Measurements from ENCODE around the gene GRID1. TPM values are rescaled to one million over a fixed set of nuclear protein-coding genes. Genes with fewer than 3 reads are reported as not detected.

GRID1 gene
- total and polyA plus RNA-seq, 10 of the 15 experiments (the other 5 are each of a cell fraction or from before 2014, with no cell fraction given): 0.04 to 0.62 (median 0.08) TPM; not detected in 5

DNA sequence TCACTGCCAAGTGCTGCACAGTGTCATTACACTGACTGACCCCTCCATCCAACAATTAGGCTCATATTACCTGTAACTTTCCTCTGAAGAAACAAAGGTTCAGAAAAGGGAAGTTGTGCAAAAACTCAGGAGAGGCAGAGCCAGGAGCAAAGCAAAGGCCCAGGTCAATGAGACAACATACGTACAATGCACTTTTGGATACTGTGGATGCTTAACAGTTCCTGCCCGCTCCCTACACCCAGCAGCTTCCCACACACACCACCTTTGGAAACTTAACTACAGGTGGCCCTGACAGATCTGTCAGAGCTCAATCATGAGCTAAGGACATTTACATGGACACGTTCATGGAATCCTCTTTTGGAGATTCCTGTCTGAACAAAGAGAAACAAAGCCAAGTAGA lies 515.9 kb downstream of the GRID1 start:
- no peaks in the 10 kb centered on the region for H3K79me2 ChIP-seq (ENCODE audit: control insufficient read depth, insufficient read depth, low read length)
- in situ Hi-C loops (cut with MboI) (no loop called here), intact Hi-C loops (cut with micrococcal nuclease; ENCODE audit: unreplicated experiment) (no loop called here)
- H4K20me1 ChIP-seq (ENCODE audit: control insufficient read depth, insufficient read depth): no peaks in the 10 kb centered on the region
- H3K9me3 ChIP-seq (replicated peaks; ENCODE audit: control insufficient read depth, insufficient read depth, low read length): no peaks in the 10 kb centered on the region
- no peak overlapping the region for H3K4me3 ChIP-seq
- ChIA-PET POLR2A (no interaction called here), CTCF (interaction anchor here (0.6 kb wide), 1 partner anchor 645 kb away, joined by 3 read pairs; no protein-coding TSS in a partner anchor), SMC1A (ENCODE audit: uncharacterized antibody, unreplicated experiment) (no interaction called here), RAD21 (ENCODE audit: unreplicated experiment) (no interaction called here)
- H3K4me1 ChIP-seq (ENCODE audit: control insufficient read depth, insufficient read depth, low read length): no peaks in the 10 kb centered on the region
- FAIRE-seq (no peak), ATAC-seq (no peak), DNase-seq (ENCODE audit: low read depth, low spot score) (no peak)
- no peak overlapping the region for H3K27ac ChIP-seq (ENCODE audit: control insufficient read depth, insufficient read depth)
- H3K27me3 ChIP-seq (replicated peaks in 1 of 2; ENCODE audit: control insufficient read depth in 2 of 2, insufficient read depth in 2 of 2, low read length in 1 of 2): peaks cover 2 to 3% of the 10 kb centered on the region in 2 experiments; a peak in 3 of 4 replicates
- H3K9ac ChIP-seq (ENCODE audit: control insufficient read depth, insufficient read depth, low read length): no peak overlapping the region
- H3K4me2 ChIP-seq (ENCODE audit: control insufficient read depth, insufficient read depth): no peak overlapping the region
- no TSS peak for BruUV-seq (replicated peaks)
- WGBS (ENCODE audit: insufficient coverage, insufficient replicate concordance, low lambda C conversion rate, missing lambda C conversion rate): 38% methylated on average over 3 of the region's 3 CpGs
- no peak overlapping the region for H2AFZ ChIP-seq (ENCODE audit: control insufficient read depth, low read depth, low read length)
- TF ChIP-seq MEF2A (IDR thresholded peaks at IDR 0.05; ENCODE audit: insufficient read depth, low read depth, low read length) (no peak), MEF2B (IDR thresholded peaks at IDR 0.05; ENCODE audit: partially characterized antibody, poor library complexity, severe bottlenecking) (no peak), SRF (IDR thresholded peaks at IDR 0.05; ENCODE audit: low read depth in 2 of 2, low read length in 2 of 2) (no peak), BHLHE40 (IDR thresholded peaks at IDR 0.05; ENCODE audit: borderline replicate concordance in 1 of 2, low read depth in 2 of 2, low read length in 1 of 2) (no peak), CREB1 (IDR thresholded peaks at IDR 0.05; ENCODE audit: low read depth) (no peak), MXI1 (IDR thresholded peaks at IDR 0.05; ENCODE audit: low read depth, low read length) (no peak), FOS (IDR thresholded peaks at IDR 0.05; ENCODE audit: borderline replicate concordance, extremely low read depth, insufficient read length) (no peak), SMARCA5 (IDR thresholded peaks at IDR 0.05) (no peak), MYB (IDR thresholded peaks at IDR 0.05; ENCODE audit: borderline replicate concordance, low read depth, low read length) (no peak)
- TF ChIP-seq, protein P1, sequence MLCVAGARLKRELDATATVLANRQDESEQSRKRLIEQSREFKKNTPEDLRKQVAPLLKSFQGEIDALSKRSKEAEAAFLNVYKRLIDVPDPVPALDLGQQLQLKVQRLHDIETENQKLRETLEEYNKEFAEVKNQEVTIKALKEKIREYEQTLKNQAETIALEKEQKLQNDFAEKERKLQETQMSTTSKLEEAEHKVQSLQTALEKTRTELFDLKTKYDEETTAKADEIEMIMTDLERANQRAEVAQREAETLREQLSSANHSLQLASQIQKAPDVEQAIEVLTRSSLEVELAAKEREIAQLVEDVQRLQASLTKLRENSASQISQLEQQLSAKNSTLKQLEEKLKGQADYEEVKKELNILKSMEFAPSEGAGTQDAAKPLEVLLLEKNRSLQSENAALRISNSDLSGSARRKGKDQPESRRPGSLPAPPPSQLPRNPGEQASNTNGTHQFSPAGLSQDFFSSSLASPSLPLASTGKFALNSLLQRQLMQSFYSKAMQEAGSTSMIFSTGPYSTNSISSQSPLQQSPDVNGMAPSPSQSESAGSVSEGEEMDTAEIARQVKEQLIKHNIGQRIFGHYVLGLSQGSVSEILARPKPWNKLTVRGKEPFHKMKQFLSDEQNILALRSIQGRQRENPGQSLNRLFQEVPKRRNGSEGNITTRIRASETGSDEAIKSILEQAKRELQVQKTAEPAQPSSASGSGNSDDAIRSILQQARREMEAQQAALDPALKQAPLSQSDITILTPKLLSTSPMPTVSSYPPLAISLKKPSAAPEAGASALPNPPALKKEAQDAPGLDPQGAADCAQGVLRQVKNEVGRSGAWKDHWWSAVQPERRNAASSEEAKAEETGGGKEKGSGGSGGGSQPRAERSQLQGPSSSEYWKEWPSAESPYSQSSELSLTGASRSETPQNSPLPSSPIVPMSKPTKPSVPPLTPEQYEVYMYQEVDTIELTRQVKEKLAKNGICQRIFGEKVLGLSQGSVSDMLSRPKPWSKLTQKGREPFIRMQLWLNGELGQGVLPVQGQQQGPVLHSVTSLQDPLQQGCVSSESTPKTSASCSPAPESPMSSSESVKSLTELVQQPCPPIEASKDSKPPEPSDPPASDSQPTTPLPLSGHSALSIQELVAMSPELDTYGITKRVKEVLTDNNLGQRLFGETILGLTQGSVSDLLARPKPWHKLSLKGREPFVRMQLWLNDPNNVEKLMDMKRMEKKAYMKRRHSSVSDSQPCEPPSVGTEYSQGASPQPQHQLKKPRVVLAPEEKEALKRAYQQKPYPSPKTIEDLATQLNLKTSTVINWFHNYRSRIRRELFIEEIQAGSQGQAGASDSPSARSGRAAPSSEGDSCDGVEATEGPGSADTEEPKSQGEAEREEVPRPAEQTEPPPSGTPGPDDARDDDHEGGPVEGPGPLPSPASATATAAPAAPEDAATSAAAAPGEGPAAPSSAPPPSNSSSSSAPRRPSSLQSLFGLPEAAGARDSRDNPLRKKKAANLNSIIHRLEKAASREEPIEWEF (IDR thresholded peaks at IDR 0.05; ENCODE audit: insufficient replicate concordance, low read depth, low read length): no peak
- TF ChIP-seq, protein P2, sequence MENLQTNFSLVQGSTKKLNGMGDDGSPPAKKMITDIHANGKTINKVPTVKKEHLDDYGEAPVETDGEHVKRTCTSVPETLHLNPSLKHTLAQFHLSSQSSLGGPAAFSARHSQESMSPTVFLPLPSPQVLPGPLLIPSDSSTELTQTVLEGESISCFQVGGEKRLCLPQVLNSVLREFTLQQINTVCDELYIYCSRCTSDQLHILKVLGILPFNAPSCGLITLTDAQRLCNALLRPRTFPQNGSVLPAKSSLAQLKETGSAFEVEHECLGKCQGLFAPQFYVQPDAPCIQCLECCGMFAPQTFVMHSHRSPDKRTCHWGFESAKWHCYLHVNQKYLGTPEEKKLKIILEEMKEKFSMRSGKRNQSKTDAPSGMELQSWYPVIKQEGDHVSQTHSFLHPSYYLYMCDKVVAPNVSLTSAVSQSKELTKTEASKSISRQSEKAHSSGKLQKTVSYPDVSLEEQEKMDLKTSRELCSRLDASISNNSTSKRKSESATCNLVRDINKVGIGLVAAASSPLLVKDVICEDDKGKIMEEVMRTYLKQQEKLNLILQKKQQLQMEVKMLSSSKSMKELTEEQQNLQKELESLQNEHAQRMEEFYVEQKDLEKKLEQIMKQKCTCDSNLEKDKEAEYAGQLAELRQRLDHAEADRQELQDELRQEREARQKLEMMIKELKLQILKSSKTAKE (IDR thresholded peaks at IDR 0.05; ENCODE audit: low read depth, poor library complexity, severe bottlenecking): no peak
- TF ChIP-seq, protein P3, sequence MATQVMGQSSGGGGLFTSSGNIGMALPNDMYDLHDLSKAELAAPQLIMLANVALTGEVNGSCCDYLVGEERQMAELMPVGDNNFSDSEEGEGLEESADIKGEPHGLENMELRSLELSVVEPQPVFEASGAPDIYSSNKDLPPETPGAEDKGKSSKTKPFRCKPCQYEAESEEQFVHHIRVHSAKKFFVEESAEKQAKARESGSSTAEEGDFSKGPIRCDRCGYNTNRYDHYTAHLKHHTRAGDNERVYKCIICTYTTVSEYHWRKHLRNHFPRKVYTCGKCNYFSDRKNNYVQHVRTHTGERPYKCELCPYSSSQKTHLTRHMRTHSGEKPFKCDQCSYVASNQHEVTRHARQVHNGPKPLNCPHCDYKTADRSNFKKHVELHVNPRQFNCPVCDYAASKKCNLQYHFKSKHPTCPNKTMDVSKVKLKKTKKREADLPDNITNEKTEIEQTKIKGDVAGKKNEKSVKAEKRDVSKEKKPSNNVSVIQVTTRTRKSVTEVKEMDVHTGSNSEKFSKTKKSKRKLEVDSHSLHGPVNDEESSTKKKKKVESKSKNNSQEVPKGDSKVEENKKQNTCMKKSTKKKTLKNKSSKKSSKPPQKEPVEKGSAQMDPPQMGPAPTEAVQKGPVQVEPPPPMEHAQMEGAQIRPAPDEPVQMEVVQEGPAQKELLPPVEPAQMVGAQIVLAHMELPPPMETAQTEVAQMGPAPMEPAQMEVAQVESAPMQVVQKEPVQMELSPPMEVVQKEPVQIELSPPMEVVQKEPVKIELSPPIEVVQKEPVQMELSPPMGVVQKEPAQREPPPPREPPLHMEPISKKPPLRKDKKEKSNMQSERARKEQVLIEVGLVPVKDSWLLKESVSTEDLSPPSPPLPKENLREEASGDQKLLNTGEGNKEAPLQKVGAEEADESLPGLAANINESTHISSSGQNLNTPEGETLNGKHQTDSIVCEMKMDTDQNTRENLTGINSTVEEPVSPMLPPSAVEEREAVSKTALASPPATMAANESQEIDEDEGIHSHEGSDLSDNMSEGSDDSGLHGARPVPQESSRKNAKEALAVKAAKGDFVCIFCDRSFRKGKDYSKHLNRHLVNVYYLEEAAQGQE (IDR thresholded peaks at IDR 0.05; ENCODE audit: low read depth, low read length): no peak
- no peaks in the 10 kb centered on the region for H3K36me3 ChIP-seq (ENCODE audit: control insufficient read depth in 2 of 2, insufficient read depth in 2 of 2, low read length in 1 of 2)
